Right lung (tissue), 5 donors: ENCODE measurements around the gene SPATA24. TPM values are rescaled to one million over a fixed set of nuclear protein-coding genes. Genes with fewer than 3 reads are reported as not detected.
"Not testable (repeated sequence)": the region's sequence is repeated elsewhere in the genome, so short reads cannot be mapped to it uniquely, and the experiment has no call there.

Source experiments
- DNase-seq, 2 donors: peaks; one replicate each; pipeline ENCODE4 v3.0.0-alpha.2; 2013
- polyA plus RNA-seq, 5 donors: library from polyadenylated mRNA; unstranded; fragments of 120-200 nt; gene quantifications; one replicate each; pipeline versions ENCODE4 v1.2.1 to v1.2.3, GENCODE V29; 2013; ENCODE audit warnings: inconsistent platforms in 1 of 5, low replicate concordance in 1 of 5; ENCODE audit not compliant: insufficient read length in 5 of 5, insufficient read depth in 1 of 5

The SPATA24 gene
- polyA plus RNA-seq, 5 donors = 8.5 to 11.9 (median 9.4) TPM

DNA sequence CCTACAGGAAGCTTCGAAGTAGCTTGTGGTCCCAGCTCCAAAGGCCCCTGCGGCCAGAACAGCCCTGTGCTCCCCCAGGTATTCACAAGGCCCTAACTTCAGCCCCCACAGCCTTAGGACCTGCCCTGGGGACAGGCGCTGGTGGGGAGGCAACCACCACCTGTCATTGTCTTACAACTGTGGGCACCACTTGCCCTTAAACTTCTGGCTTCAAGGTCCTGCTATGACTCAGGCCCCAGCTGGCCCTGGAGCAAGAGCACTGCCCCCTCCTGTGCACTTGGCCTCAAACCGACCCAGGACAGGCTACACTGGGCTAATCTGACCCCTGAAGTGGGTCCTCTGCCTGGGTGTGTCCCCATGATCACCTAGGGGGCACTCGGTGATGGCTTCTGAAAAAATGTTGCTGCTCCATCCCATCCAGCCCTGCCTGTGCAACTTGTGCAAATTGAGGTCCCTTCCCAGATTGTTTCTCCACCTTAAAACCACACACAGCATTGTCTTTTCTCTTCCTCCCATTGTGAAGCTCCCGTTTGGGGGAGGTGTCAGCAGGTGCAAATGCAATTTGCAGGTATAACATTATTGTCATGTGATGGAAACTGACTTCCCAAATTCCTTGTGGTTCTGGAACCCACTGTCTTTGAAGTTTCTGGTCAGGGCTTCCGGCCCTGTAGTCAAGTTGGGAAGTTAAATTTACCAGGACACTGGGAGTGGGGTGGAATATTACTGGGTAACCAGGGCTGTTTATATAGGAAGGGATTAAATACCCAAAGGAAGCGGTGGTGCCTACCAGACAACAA is 7.8 kb downstream of the SPATA24 start:
- DNase-seq = no peak

- DNase-seq = no peak
Measured at GRCh38 chr5:139394654-139395566, 9.0 kb downstream of the SPATA24 start, which contains the start of gene PROB1. Gene PROB1, minus strand, starts transcription at chr5:139395104. Its CDS starts 23 bp downstream, at chr5:139395081.

DNA sequence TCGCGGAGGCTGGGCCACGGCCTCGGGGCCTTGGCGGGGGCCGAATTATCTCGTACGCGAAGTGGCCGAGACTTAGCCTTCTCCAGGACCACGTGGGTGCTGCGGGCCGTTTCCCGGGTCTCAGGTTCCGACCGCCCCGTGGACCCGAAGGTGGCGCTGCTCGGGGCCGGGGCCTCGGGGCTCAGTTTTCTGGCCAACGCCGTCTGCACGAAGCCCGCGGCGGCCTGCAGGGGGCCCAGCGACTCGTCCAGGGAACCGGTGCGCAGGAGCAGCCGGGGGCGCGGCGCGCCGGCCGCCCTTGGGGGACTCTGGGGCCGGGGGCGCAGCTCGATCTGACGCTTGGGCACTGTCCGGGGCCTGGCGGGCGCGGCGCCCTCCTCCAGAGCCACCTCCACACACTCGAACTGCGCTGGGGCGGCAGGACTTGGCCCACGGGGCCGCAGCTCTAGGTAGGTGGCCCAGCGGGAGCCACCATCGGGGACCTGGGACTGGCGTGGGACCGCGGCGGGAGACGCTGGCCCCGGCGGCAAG is 9.7 kb downstream of the SPATA24 start:
- no peak for DNase-seq

GRCh38 chr5:139393497-139394122 is 10.3 kb downstream of the SPATA24 start:
- DNase-seq = no peak

GRCh38 chr5:139392678-139393496 is 11.0 kb downstream of the SPATA24 start:
- no peak for DNase-seq

DNA sequence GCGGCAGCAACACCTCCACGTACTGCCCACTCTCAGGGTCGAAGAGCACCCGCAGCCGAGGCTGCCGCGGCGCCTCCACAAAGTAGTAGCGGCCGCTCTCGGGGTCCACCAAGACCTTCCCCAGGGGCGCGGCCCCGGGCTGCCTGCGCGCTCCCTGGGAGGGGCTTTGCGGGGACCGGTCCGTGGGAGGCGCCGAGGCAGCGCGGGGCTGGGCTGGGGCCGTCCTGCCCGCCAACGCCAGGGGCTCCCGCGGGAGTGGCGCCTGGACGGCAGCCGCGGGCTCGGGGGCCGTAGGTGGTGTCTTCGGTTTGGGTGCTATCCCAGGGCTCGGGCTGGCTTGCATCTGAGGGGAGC is 11.6 kb downstream of the SPATA24 start:
- no peak for DNase-seq

DNA sequence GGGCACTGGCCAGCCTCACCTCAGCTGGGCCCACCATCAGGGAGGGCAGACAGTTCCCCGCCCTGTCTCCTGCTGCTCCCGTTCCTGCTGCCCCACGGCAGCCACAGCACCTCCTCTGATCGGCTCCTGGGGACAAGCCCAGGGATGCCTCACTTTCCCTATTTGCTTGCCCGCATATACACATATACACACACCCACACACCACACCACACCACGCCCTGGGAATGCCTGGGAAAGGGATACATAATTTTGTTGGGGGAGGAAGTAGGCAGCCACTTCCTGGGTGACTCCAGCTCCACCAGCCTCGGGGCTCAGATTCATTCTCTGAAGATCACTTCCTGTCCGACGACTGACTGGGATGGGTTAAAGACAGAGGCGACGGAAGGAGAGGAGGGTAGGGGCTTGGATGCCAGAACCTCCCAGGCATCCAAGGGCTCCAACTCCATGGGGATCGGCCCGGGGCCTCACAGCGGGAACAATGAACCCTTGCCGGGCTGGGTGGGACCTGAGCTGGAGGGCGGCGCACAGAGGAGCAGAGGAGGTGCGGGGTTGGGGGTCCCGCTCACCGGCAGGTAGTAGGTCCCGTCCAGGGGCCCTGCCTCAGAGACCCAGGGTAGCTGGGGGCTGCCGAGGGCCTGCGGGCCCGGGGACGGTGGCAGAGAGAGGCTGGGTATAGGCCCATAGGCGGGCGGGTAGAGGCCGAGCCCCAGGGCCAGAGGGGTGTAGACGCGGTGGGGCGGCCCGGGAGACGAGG is 12.1 kb downstream of the SPATA24 start:
- no peak for DNase-seq

GRCh38 chr5:139390639-139391569 is 13.0 kb downstream of the SPATA24 start:
- DNase-seq = no peak

DNA sequence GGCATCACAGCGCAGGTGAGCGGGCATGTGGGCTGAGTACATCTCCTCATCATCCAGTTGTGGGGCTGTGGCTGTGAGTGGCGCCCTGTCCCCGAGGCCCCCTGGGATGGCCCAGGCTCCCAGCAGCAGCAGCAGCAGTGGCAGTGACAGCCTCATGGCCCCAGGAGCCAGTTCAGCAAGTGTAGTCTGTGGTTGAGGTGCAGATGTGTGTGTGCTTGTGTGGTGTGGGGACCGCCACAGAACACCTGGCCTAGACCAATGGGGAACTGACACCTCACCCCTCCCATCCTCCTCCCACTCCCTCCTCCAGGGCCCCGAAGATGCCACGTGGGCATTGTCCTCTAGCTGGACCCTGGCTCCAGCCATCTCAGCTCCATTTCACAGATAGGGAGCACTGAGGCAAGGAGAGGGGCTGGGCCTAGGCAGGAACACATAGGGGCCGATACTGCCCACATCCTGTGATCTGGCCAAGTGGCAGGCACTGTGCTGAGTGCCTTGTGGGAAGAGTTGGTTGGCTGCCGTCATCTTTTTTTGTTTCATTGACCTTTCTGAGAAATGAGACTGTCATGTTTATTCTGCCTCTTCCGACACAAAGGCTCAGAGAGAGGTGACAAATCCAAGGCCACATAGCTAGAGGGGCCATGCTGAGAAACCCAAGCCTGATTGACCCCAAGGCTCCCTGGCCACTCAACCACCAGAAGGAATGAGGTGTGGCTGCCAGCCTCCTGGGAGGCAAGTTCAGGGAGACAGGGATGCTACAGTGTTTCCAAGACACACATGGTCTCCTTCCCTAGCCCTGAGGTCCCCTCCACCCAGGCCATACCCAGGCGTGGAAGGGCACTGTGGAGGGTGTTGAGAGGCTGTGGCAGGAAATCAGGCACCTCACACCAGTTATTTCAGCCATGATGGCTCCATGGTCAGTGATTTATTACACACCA is 13.9 kb downstream of the SPATA24 start, which contains the start of gene MZB1:
Gene MZB1, minus strand, starts transcription at position 213 of the 938 bp plus-strand sequence. Its CDS starts 57 bp downstream, at position 156.
- DNase-seq = no peak

GRCh38 chr5:139388198-139388821 is 15.6 kb downstream of the SPATA24 start:
- no peak for DNase-seq

GRCh38 chr5:139387611-139388197 is 16.2 kb downstream of the SPATA24 start:
- no peak for DNase-seq

DNA sequence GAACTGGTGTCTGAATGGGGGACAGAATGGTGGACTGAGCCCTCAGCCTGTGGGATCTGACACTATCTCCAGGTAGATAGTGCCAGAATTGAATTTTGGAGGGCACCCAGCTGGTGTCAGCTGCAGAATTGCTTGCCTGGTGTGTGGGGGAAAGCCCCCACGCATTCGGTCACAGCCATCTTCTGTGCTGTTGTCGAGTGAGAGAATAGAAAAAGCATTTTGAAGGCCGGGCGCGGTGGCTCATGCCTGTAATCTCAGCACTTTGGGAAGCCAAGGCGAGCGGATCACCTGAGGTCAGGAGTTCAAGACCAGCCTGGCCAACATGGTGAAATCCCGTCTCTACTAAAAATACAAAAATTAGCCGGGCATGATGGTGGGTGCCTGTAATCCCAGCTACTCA is 16.9 kb downstream of the SPATA24 start:
- DNase-seq = not testable (repeated sequence)

DNA sequence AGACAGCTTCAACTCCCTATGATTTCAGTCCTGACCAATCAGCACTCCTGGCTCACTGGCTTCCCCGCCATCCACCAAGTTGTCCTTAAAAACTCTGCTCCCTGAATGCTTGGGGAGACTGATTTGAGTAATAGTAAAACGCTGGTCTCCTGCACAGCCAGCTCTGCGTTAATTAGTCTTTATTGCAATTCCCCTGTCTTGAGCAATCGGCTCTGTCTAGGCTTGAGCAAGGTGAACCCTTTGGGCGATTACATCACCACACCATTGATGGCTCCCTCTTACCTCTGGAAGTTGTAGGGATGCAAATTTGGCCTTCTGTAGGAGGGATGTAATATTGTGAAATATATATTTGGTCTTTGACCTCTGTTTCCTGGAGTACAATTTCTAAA is 17.8 kb downstream of the SPATA24 start:
- DNase-seq = no peak

GRCh38 chr5:139385061-139386049 is 18.5 kb downstream of the SPATA24 start:
- no peak for DNase-seq

DNA sequence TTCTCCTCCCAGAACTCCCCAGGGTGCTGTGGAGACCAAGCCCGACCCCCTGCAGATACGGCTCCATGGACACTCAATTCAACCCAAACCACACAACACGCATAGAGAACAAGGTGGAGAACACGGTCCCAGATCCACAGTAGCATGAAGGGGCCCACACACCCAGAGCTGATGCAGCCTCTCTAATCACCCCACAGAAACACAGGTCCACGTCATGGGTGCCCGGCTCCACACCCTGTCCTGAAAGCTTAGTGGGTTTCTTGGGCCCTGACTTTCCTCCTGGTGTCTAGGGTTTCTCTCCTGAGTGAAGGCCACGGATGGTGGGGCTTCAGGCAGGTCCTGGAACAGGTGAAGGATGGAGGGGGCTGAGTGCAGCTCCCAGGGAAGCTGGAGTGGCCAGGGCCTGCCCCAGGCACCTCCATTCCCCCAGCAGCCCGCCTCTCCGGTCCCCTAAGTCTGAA is 19.3 kb downstream of the SPATA24 start:
- DNase-seq = no peak
